GM19395 (cell line): ENCODE measurements around the gene SAMD14.

ENCODE experiments used
- ATAC-seq: cut with Tn5 transposase; IDR thresholded peaks from one replicate; pipeline ENCODE4 v1.9.1; 2021; ENCODE audit warnings: mild to moderate bottlenecking, moderate library complexity; ENCODE audit not compliant: unreplicated experiment

Gene SAMD14

DNA sequence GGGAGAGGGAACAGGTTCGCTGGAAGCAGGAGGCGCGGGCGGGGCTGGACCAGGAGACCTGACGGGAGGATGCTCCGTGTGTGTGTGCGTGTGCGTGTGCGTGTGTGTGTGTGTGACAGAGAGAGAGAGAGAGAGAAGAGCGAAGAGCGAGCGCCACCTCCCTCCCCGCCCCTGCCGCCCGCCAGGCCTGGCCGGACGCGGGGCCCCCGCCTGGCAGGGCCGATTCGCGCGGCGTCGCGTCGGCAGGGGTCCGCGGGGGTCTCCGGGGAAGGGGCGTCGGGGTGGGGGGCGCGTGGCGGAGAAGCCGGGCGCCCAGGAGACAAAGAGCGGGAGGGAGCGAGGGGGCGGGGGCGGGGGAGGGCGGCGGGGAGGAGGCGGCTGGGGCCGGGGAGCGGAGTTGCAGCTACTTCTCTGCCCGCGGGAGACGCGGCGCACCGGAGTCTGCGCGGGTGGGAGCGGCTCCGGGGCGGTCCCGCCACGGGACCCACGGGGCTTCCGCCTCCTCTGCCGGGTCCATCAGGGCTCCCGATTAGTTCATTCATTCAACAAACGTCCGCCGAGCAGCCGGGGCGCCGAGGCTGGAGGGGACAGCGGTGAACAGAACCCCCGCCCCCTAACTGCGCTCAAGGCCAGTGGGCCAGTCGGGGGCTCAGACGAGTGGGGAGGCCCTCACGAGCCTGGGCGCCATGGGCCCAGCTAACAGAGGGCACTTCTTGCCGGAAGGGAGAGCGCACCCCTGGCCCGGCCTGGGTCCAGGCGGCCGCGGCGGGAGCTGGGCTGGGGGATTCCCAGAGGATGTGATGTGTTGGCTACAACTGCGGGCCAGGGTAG, at the start of gene SAMD14:
Gene SAMD14, minus strand, starts transcription at position 433 of the 831 bp plus-strand sequence. CDS start 5,201 bp downstream, outside the sequence.
- no peak for ATAC-seq

DNA sequence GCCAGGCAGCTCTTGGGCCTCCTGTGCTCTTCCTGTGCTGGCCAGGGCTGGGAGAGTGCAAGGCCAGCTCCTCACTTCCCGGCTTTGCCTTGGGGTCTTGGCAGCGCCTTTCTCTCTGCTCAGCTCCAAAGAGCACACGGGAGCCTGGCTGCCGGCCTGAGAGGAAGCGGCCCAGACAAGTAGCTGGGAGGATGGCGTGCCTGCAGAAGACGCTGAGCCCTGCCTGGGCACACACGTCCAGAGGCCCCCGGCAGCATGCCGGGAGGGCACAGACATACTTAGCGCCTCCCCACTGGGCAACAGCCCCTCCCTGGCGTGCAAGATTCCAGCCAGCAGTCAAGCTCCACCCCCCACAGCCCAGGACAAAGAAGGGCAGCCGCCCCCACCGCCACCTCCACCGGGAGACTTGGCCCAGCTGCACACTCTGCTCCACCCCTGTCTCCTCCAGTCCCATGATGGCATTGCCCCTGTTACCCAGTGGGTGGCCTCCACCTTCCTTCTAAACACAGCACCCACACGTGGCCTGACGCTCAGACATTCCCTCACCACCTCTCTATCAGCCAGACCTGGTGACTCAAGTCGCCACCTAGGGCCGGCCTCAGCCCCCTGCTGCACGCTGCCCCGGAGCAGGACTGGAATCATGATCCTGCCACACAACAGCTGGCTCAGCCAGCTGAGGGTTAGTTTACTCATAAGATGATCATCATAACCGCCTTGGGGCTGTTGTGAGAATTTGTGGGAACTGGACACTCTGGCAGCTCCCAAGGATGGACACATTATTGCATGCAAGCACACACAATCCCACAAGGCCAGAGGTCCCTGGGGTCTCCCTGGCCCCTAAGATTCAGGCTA, 48.2 kb upstream of the SAMD14 start:
- ATAC-seq, result peak; percentile 73

DNA sequence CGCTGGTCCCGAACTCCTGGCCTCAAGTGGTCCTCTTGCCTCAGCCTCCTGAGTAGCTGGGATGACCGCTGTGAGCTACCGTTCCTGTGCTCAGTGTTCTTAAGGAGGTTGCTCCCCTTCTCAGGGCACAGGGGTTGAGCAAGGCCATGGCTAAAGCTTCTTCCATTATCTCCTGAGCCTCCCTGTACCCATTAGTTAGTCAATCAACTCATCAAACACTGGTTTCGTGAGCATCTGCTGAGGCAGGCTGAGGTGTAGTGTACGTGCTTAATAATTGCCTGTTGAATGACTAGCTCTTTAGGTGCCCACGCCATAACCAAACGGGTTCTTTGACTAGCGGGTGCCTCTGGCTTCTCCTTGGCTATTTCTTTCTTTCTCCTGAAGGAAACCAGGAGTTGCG, 47.5 kb upstream of the SAMD14 start:
- ATAC-seq, result no peak

DNA sequence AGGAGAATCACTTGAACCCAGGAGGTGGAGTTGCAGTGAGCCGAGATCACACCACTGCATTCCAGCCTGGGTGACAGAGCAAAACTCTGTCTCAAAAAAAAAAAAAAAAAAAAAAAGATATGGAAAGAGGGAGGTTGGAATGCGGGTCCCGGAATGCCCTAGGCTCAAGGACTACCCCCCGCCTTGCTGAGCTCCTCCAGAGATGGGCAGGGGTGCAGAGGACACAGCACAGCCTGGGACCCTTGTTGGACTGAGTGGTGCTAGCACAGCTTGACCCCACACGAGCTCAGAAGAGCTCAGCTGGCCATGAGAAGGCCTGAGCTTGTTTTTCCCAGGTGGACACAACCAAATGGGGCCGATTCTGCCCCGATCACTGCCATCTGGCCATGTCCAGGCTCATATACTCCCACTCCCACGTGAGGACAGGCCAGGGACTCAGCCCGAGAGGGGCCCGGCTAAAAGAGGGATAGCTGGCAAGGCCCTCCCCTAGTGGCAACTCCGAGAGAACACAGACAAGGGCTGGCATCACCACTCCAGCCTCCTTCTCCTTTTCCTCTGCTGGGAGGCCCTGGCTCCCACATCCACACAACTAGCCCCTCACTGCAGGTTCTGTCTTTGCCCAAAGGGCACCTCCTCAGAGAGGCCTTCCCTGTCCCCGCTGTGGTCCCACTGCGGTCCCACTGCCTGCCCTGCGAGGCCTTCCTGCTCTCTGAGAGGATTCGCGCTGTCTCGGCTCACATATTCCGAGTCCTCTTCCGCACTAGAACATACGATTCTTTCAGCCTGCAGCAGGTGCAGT, 46.8 kb upstream of the SAMD14 start:
- no peak for ATAC-seq

DNA sequence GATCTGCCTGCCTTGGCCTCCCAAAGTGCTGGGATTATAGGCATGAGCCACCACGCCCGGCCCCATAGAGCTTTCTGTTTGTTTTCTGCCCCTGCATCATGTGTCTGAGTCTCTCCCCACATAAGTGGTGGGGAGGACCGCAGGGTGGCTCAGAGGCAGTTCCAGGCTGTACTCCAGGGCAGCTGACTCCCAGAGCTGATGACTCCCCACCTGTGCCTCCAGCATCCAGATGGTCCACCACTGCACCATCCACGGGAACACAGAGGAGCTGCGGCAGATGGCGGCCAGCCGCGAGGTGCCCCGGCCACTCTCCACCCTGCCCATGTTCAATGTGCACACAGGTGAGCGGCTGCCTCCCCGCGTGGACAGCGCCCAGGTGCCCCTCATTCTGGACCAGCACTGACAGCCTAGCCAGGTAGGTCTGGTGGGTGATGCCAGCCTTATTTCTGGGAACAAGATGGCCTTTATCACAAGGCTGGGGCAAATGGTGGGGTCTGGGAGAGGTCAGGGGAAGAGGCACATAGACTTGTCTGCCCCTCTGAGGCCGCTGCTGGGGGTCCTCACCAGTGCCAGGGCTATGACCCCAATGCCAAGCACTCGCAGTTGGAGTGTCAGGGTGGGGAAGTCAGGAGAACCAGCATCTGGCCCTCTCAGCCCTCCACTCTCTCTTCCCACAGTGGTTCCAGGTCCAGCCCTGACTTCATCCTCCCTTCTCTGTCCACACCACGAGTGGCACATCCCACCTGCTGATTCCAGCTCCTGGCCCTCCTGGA, 45.3 kb upstream of the SAMD14 start:
- ATAC-seq, result no peak

DNA sequence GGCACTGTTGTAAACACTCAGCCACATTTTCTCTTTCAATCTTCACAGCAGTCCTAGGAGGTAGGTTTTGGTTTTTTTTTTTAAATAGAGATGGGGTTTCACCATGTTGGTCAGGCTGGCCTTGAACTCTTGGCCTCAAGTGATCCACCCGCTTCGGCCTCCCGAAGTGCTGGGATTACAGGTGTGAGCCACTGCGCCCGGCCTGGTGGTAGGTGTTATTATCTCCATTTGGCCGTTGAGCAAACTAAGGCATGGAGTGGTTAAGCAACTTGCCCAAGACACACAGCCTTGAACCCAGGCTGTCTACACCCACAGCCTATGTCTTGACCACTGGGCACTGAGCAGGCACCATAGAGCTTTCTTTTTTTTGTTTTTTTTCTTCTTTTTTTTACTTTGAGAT, 44.5 kb upstream of the SAMD14 start:
- ATAC-seq, result no peak

DNA sequence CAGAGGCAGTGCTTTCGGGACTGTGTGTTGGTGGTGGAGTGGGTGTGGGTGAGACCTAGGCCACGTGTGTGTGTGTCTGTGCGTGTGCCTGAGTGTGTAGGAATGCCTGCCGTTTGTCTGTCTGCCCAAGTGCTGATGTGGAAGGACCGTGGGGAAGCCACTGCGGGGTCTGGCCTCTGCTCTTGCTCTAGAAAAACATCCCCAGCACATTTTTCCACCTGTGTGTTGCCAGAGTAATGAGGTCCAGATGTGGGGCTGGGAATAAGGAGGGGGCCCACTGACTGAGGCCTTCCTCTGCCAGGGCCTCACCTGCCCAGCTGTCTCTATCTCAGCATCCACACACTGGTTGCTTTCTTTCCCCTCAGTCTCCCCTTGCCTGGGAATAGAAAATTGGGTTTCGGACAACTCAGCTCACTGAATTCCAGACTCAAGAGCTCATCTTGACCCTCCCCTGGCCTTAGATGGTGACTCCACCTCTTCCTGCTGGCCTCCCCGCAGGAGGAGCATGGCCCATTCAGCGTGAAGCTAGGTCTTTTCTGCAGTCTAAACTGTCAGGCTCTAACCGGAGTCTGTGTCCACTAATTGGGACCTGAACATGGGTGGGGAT, 43.5 kb upstream of the SAMD14 start:
- no peak for ATAC-seq

DNA sequence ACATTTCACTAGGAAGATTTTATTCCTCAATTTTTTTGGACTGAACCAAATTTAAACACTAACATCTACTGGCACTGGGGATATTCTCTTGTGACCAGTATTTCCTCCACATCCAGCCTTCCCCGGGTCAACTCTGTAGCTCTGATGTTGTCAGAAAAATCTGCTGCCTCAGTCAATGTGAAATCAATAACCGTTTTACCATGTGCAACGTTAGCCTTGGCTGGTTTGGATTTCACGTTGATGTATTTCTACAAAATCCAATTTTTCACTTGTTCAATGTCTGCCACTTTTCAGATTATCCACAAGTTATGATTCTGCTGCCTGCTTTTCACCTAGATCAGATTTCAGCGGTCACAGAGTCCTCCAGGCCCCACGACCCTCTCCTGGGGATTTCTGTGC, 43.0 kb upstream of the SAMD14 start:
- ATAC-seq, result no peak

DNA sequence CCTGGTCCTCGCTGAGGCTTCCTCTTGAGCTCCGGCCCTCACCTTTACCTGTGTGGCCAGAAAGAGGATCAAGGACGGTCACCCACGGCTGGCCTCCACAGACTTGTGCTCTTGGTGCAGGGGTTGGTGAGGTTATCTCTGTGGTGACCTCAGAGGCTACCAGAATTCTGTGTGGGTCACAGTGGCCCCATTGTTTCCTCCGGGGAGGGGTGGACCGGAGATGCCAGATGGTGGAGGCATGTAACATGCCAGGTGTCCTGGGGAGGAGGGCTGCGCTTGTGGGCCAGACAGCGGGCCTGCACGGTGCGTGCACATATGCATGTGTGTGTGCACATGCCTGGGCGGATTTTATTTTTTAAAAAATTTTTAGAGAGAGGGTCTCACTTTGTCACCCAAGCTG, 42.2 kb upstream of the SAMD14 start:
- no peak for ATAC-seq

DNA sequence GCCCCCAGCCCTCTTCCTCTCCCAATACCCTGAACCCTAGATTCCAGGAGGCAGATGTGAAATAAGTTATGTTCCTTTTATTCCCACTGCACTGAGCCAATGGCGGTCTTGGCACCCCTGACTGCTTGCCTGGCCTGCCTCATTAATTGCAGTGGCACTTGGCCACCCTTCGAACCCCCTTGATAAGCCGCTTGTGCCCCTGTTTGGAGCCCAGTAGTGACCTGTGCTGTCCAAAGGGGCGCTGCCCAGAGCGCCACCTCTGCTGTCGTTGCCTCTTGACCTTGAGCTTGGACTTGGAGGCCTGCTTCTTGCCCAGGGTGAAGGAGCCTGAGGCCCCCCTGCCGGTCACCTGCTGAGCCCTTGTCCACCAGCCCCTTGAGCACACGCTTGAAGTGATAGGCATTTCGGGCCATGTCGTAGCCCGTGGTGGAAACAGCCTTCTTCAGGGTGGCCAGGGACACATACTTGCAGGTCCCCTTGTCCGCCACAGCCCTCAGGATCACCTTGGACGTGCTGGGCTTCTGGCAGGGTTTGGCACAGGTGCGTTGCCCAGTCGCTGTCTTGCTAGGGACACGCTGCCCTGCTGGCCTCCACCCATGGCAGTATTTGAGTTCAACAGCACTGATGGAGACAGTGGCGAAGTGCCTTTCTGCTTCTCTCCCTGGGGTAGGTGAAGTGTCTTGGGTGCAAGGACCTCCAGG, 41.6 kb upstream of the SAMD14 start:
- no peak for ATAC-seq

DNA sequence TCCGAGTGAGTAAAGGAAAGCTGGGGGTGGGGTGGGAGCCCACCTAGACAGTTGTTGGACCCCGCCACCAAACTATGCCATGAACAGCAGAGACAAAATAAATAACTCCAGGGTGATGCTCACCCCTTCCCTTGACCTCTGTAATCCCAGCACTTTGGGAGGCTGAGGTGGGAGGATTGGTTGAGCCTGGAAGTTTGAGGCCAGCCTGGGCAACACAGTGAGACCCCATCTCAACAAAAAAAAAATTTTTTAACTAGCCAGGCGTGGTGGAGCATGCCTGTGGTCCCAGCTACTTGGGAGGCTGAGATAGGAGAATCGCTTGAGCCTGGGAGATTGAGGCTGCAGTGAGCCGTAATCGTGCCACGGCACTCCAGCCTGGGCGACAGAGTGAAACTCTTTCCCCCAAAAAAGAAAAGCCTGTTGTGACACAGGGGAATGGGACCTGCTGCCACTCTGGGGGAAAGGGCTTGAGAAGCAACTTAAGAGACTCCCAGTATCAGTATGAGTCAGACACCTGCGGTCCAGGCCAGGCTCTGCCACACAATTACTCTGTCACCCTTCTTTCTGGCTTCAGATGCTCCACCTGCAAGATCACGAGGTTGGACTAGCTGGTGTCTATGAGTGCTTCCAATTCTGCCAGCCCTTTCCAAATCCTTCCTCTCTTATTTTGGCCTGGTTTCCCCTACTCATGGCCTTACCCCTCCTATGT, 40.9 kb upstream of the SAMD14 start:
- ATAC-seq, result peak; percentile 71

DNA sequence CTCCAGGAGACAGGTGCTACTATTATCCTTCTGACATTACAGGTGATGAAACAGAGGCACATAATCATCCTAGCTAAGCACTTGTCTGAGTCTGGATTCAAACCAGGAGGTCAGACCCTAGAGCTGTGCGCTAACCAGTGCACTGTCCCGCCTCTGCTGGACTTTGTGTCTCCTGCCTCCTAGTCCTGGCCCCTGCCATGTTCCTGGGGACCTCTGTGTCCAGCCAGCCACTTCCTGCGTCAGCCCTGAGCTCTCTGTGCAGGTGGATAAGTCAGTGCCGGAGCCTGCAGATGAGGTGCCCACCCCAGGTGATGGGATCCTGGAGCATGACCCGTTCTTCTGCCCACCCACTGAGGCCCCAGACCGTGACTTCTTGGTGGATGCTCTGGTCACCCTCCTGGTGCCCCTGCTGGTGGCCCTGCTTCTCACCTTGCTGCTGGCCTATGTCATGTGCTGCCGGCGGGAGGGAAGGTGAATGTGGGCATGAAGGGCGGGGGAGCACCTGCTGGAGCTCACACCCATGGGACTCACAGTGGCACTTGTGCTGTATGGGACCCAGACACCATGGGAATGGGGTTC, 40.0 kb upstream of the SAMD14 start:
- ATAC-seq, result no peak

DNA sequence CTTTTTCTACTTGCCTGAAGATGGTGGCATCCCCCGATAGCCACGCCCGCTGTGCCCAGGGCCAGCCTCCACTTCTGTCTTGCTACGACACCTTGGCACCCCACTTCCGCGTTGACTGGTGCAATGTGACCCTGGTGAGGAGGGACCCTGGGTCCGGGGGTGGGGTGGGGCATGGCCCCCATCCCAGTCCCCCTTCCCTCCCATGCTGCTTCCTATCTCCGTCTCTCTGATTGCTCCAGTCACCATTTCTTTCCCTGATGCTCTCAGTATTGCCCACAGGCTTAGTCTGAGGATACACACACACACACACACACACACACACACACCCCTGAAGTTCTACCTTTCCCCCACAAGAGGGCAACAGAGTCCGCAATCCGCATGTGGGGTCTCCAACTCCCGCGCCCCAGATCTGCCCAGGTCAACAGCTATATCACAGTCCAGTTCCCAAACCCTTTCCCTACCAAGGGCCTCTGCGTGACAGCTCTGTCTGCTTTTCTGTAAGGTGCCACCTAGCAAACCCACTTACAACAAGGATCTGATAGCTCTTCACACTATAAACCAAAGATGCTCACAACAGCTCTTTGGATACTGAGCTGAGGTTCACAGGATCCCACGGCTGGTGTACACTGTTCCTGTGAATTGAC, 39.3 kb upstream of the SAMD14 start:
- ATAC-seq, result no peak

DNA sequence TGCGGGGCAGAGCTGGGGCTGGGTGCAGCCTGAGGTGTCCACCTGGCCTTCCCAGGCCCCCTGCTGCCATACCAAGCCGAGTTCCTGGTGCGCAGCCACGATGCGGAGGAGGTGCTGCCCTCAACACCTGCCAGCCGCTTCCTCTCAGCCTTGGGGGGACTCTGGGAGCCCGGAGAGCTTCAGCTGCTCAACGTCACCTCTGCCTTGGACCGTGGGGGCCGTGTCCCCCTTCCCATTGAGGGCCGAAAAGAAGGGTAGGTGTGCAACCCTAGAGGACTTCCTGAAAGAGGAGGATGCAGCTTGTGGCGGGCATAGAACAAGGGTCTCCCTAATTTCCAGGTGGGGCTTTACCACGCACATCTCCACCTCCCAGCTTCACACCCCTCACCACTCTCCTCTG, 38.4 kb upstream of the SAMD14 start:
- no peak for ATAC-seq

DNA sequence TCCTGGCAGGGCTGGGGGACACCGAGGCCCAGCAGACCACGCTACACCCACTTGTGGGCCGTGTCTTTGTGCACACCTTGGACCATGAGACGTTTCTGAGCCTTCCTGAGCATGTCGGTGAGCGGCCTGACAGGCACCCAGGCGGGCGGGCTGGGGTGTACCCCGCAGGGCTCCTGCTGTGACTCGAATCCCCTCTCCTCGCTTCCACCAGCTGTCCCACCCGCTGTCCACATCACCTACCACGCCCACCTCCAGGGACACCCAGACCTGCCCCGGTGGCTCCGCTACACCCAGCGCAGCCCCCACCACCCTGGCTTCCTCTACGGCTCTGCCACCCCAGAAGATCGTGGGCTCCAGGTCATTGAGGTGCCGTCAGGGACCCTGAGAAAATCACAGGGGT, 37.4 kb upstream of the SAMD14 start:
- no peak for ATAC-seq

DNA sequence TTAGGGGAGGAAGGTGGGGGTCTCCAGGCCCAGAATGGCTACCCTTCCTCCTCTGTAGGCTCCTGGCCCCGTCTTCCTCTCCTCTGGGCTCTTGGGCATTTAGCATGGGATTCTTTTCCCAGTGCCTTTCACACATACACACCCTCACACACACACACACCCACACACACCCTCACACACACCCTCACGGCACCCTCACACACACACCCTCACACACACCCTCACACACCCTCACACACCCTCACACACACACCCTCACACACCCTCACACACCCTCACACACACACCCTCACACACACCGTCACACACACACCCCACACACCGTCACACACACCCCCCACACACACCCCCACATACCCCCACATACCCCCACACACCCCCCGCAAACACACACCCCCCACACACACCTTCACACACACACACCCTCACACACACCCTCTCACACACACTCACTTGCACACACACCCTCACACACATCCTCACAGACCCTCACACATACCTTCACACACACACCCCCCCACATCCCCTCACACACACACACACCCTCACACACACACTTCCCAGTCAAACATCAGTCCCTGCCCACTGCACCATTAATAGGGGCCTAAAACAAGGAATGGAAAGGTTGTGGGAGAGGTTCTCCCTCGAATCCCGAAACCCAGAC, 36.7 kb upstream of the SAMD14 start:
- ATAC-seq, result no peak

DNA sequence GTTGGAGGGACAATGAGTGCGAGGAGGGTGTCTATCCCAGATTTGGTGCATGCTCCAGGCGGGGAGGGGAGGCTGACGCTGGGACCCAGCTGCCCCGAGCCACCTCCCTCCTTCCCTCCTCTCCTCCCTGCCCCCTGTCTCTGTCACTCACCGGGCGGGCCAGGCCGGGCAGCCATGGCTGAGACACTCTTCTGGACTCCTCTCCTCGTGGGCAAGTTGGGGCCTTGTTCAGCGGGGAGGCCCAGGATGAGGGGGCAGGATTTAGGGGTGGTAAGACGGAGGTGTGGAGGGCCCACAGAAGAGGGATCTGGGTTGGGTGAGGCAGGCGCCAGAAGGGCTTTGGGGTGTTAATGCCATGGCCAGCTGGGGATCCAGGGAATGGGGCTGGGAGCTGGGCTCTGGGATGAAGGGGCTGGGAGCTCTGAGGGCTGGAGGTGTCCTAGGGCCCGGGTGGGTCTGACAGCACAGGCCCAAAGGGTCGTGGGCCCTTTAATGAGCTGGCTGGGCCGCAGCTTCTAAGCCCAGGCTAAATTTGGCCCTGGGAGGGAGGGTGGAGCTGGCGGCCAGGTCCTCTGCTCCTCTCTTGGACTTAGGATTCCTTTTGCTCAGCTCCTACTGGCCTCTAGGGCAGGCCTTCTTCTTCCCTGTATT, 36.0 kb upstream of the SAMD14 start, which contains the start of gene SGCA:
Gene SGCA, plus strand, starts transcription at position 139 of the 651 bp plus-strand sequence. Its CDS starts 36 bp downstream, at position 175.
- no peak for ATAC-seq
